GM21825 (cell line): Measurements from ENCODE around the gene NLGN1.
"Not testable (repeated sequence)": the region's sequence is repeated elsewhere in the genome, so short reads cannot be mapped to it uniquely, and the experiment has no call there.

Experiments used
- ATAC-seq: cut with Tn5 transposase; IDR thresholded peaks from one replicate; pipeline ENCODE4 v1.9.1; 2021; ENCODE audit warnings: mild to moderate bottlenecking, moderate library complexity; ENCODE audit not compliant: unreplicated experiment

The NLGN1 gene

DNA sequence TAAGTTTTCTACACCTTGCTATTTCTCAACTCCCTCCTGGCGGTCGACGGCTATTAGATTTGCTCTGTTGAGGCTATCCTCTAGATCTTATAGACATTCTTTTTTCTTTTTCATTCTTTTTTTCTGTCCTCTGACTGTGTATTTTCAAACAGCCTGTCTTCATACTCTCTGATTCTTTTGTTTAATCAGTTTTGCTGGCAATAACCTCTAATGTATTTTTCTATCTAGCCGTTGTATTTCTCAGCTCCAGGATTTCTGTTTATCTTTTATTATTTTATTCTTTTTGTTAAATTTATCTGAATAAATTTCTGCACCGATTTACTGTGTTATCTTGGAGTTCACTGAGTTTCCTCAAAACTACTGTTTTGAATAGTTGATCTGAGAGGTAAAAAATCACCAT lies 31.5 kb downstream of the NLGN1 start:
- ATAC-seq = no peak

DNA sequence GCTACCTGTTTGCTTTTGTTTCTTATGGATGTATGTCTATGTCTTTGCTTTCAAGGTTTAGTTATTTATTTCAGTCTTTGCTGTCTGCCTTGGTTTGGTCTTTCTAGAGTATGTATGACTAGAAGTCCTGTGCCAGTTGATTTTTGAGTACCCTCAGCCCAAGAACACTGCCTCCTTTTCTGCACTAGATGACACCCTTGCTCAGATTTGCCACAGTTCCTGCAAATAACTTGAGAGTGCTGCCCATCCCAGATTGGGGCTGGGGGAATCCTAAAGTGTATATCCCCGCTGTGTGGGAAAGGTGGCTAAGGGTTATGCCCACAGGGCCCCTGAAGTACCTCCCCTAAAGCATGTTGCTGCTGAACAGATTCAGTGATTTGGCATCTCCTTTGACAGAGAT lies 32.0 kb downstream of the NLGN1 start:
- no peak for ATAC-seq

DNA sequence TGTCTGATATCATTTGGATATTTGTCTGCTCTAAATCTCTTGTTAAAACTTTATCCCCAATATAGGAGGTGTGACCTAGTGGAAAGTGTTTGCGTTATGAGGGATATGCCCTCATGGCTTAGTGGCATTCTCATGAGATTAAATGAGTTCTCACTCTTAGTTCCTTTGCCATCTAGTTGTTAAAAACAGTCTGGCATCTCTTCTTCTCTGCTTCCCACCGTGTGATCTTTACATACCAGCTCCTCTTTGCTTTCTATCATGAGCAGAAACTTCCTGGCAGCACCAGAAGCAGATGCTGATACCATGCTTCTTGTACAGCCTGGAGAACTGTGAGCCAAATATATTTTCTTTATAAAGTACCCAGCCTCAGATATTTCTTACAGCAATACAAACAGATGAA lies 33.0 kb downstream of the NLGN1 start:
- ATAC-seq = no peak

DNA sequence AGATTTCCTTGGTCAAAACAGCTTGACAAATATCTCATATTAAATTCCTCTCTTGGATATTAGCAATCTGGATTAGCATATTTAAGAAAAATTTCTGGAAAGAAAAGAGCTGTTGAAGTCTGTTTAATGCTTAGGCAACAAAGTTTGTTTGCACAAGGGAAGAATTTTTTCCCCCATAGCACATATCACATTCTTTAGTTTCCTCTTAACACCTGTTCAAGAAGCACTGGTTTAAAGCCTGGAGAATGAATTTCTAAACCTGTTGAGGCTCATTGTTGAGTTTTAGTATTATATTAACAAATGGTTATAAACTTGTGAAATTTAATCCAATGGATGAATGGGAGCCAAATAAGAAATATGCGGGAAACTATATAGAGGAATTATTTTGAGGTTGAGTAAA lies 41.5 kb downstream of the NLGN1 start:
- no peak for ATAC-seq

DNA sequence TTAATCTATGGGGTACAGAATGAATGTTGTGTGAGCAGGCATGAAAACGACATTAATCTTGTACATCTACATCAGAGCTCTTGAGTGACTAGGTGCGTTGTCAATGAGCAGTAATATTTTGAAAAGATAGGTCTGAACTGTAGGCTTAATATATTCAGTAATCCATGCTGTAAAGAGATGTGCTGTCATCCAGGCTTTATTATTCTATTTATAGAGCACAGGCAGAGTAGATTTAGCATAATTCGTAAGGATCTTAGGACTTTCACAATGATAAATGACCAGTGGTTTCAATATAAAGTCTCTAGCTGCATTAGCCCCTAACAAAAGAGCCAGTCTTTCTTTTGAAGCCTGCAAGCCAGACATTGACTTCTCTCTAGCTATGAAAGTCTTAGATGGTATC lies 43.0 kb downstream of the NLGN1 start:
- no peak for ATAC-seq

DNA sequence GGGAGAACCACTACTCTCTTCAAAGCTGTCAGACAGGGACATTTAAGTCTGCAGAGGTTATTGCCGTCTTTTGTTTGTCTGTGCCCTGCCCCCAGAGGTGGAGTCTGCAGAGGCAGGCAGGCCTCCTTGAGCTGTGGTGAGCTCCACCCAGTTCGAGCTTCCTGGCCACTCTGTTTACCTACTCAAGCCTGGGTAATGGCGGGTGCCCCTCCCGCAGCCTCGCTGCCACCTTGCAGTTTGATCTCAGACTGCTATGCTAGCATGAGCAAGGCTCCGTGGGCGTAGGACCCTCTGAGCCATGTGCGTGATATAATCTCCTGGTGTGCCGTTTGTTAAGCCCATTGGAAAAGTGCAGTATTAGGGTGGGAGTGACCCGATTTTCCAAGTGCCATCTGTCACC lies 54.0 kb downstream of the NLGN1 start:
- not testable (repeated sequence) for ATAC-seq

DNA sequence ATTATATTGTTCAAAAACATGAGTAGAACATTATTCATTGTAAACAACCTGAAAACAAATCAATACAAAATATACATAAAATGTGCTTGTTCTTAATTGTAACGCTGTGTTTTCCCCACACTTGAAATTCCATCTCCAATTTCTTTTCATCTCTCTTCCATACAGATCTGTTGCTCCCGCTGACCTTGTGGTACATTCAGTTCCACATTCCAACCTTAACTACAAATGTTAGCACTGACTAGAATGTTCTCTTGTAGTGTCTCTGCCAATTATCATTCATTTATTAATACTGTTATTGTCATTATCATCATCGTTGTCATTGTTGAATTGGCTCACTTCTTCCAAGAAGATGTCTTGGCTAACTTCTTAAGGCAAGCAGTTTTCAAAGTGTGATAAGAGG lies 65.7 kb downstream of the NLGN1 start:
- no peak for ATAC-seq

DNA sequence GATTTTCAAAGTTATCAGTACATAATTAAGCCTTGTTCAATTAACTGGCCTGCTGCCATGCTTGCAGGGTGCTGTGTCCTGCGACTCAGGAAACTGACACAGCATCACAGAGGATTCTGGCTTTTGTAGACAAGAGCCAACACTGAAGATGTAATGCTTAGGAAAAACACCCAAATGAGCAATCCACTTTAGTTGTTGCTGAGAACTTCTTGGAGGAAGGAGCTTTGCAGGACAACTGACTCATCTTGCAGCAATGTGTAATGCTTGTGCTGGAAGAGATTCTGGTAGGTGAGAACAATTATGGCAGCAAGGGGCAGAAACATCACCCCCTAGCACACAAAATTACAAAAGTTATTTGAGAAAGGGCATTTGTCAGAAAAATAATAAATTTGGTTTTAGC lies 67.6 kb downstream of the NLGN1 start:
- ATAC-seq = no peak

DNA sequence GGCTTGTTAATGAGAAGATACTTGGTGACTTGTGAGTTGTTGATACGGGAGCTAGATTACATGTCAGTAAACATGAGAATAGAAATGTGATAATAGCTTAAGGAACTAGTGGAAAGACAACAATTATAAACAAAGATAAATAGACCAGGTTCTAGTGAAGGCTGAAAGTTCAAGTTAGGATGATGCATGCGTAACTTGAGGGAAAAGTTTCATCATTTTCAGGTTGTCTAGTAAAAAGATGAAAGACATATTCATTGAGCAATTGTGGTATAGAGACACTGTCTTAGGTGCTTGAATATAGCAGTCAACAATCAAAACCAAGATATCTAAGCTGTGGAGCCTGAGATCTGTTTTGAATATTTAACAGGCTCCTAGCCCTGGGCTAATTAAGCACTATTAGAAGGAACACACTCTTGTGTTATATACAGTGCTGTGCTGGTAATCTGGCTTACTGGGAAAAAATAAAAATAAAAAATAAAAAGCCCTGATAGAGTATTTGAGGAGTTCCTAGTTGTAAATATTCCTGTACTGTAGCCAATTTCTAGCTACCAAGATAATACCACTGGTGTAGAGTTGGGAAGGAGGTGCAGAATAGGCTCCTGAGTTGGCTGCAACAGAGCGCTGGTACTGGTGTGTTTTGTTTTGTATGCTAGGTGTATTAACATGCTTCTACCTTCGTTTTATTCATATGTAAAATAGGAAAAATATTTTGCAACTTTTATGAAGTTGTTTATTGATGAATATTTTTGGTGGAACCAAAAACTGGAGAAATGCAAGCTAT lies 68.5 kb downstream of the NLGN1 start:
- ATAC-seq = no peak

DNA sequence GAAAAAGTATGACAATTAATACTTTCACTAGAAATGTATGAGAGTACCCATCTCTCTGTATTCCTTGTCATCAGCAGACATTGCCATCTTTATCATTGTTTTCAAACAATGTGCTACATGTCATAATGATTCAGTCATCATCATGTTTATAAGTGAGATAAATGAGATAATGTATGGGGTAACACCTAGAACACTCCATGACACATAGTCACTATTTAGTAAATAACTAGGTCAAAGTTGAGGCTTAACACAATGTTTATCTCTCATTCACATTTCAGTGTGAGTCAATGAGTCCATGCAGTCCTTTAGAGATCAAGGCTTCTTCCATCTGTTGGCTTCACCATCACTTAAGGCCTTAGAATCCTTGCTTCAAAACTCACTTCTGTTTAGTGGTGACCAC lies 70.0 kb downstream of the NLGN1 start:
- ATAC-seq = no peak

DNA sequence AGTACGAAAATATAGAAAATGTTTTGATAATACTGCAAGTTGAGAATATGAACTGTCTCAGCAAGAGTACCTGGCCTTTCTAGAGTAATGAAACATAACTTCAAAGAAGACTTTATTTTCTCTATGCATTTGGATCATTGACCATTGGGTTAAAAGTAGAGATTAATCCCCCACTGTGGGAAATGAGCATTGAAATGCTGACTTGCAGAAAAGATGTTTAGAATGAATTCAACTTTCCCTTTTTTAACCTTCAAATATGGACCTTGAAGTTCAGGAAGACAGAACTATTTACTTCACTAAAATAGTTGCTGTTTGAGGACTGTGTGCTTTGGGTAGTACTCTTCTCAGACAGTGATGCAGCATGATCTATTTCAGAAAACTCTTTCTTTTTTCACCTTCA lies 75.7 kb downstream of the NLGN1 start:
- no peak for ATAC-seq

DNA sequence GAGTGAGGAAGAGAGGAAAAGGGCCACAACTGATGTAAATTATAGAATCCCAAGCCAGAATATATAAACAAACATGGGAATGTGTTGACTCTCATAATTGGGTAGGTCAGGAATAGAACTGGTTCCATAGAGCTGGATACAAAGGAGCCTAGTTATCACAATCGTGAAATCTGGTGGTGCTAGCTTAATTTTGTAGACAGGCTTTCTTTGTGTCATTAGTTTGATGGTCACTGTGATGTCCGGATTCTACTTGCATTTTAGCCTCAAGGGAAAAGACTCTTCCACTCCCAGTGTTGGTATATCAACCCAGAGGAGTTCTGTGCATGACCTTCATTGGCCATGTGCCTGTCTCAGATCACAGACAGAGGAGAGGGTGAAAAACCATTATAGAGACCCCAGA lies 81.8 kb downstream of the NLGN1 start:
- no peak for ATAC-seq

DNA sequence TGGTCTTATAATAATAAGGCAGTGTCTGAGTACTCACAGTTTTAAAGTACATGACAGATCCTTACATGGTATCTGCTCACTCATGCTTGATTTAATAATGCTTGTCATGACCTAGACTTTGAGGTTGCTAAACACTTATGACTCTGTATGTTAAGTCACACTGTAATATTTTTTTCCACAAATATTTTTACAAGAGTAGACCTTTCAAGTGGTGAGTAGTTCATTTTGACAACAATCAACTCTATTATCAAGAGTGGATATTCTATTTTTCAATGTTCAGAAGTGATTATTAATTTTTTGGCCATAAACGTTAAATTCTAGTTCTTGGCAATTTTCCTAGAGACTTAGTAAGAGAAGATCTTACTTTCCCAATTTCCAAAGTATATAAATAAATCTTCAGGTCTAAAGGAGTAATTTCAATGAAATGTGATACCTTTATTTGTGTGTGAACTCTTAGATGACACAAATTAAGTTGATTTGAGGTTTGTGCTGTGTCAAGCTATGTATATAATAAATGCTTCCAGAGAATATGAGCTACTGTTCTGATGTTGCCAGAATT lies 104.5 kb downstream of the NLGN1 start:
- ATAC-seq = no peak

DNA sequence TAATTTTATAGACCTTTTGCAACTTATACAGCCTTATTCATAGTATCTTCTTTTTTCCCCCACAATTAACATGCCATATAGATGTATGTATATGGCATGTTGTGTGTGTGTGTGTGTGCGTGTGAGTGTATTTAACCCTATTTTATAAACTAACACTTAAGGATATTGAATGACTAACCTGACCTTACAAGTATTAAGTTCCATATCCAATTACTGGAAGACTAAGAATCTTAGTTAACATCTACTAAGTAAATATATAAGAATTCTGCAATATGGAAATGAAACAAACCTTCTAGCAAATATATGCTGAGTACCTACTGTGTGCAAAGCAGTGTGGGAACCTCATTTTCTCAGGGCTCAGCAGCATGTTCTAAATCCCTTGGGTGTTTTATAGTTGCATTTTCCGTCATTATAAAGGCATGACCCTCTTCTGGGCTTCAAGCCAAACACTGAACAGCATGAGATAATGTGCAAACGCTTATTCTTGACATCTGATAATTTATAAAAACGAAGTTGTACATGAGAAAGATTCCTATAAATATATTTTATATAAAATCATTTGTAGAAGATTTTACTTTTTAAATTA lies 105.5 kb downstream of the NLGN1 start:
- no peak for ATAC-seq

DNA sequence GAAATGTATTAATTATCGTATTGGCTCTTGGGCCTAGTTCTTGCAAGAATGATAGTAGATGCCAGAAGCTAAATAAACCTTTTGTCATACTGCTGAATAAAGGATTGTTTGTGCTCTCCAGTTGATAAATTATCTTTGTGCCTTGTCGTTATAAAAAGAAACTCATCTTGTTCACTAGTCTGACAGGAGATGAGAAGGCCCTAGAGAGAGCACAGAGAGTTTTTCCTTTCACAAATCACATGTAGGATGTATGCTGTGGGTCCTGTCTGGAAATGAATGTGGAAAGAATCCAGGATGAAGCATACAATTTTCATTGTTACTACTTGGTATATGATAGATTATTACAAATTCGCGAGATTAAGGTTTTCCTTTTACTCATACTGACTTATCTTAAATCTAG lies 113.0 kb downstream of the NLGN1 start:
- no peak for ATAC-seq

DNA sequence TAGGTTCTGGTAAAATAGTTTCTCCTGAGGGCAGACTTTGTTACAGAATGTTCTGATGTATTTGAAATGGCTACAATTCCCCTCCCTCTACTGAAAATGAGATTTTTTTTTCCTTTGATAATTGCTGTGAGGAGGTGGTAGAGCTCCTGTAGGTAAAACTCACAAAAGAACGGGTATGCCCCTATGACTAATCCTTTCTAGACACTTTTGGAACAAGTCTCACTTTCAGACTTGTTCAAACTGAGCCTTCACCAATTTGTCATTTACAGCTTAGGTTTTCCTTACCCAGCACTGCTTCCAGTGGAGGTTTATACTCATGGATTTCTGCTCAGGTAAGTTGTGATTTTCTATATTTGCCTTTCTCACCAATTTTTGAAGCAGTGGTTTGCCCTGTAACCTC lies 115.6 kb downstream of the NLGN1 start:
- ATAC-seq = no peak

DNA sequence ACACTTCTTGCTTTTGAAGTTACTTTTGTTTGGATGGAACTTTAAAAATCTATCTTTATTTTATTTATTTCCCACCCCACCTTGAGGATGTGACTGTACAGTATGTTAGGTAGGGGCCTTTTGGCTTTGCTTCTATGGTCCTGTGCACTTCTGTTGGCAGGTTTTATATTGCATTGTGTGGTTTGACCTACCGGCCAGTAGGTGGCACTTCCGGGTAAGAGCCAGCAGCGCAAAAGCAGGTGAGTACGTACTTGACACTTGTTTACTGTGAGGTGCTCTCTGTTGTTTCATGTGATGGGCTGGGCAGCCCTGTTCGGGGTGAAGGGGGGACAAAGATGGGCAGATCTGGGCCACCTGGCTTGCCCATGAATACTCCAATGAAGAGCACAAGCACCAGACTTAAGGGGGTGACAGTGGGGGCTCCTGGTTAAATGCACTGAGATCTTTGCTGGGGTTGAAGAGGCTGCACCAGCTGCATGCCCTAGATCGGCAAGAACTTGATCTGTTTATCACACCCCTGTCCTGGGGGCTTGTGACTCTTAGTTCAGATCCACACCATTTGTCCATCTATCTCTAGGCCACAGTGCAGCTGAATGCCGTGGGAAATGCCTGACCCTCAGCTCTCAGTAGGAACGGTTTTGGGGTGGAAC lies 131.6 kb downstream of the NLGN1 start:
- no peak for ATAC-seq

DNA sequence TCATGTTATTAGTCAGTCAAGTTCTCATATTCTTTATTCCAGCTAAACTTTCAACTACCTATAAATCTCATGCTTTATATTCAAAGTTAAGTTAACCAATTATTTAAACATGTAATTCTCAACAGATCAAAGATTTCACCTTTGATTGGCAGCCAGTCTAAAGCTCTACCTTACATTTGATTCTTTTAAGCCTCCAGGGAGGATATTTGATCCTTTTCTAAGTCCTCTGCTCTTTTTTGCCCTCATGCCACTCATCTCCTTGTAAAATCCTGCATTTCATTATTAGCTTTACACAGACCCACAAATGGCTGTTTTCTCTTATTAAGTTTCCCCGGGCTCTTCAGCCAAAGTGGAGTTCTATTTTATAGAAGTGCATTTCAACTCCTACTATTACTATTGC lies 134.1 kb downstream of the NLGN1 start:
- no peak for ATAC-seq

DNA sequence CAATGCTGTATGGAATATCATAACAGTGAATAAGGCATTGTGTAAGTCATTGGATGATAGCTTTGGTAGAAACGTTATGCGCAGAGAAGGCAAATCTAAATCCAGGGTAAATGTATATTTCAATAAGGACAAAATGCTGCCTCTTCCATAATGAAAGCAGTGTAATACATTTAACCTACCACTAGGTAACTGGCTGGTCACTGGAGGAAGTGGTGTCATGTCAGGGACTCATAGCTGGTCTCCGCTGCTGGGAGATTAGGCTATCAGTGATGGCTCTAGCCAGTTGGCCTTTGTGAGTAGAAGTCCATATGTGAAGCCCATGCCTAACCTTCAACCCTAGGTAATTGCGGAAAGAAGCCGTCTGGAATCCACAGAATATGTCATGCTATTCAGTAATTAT lies 140.9 kb downstream of the NLGN1 start:
- no peak for ATAC-seq

DNA sequence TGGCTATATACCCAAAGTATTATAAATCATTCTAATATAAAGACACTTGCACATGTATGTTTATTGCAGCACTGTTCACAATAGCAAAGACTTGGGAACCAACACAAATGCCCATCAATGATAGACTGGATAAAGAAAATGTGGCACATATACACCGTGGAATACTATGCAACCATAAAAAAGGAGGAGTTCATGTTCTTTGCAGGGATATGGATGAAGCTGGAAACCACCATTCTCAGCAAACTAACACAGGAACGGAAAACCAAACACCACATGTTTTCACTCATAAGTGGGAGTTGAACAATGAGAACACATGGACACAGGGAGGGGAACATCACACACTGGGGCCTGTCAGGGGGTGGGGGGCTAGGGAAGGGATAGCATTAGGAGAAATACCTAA lies 148.0 kb downstream of the NLGN1 start:
- ATAC-seq = not testable (repeated sequence)

DNA sequence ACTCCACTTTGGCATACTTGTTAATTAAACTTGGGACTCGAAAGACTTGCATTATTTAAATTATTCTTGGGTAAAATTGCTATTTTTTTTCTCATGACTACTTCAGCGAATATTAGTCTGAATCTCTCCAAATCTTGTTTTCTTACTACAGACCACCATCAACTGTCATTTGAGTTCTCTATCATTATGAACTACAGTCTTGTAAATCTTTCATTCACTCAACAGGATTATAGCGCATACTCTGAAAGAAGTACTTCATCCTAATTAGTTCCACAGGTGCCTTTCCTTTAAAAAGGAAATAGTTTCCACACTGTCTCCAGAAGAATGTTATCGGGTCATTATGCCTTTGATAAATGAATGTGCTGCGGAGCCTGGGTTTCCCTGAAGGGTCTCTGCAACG lies 149.5 kb downstream of the NLGN1 start:
- no peak for ATAC-seq

DNA sequence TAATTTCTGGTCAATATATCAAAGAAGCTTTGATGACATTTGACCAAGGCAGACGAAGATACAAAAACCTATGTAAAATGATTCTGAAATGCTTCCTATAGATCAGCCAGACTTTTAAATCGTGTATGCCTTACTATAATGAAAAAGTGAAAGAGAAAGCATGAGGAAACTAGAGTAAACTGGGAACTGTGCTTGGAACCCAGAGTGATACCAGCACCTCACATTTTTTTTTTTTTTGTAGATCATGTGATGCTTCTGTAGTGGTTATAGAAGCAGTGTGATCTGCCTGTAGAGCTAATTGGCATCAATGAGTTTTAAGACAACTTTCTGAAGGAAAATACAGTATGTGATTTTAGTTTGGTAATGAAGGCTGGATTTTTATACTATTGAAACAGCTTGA lies 150.7 kb downstream of the NLGN1 start:
- ATAC-seq = no peak
